GM18867 (cell line): ENCODE measurements around the gene TM2D3.

Experiments
- ATAC-seq: cut with Tn5 transposase; IDR thresholded peaks from one replicate; pipeline ENCODE4 v1.9.1; 2021; ENCODE audit warnings: mild to moderate bottlenecking, moderate library complexity; ENCODE audit not compliant: unreplicated experiment

TM2D3 gene

DNA sequence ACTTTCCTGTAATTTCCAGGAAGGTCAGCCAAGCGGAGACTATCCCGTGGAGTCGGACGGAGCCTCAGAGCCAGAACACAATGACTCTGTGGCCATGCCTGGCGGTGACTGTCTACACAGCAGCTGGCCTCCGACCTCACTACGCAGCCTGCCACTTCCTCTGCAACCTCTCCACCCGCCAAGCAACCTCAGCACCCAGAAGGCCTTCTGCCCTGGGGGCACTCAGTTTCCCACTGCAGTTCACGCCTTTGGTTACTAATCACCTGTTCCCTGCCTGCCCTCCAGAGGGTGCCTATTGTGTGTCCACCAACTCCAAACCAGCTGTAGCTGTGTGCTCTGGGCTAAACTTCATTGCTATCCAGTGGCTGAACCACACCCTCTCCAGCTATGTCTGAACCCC is 44.0 kb downstream of the TM2D3 start:
- no peak for ATAC-seq

DNA sequence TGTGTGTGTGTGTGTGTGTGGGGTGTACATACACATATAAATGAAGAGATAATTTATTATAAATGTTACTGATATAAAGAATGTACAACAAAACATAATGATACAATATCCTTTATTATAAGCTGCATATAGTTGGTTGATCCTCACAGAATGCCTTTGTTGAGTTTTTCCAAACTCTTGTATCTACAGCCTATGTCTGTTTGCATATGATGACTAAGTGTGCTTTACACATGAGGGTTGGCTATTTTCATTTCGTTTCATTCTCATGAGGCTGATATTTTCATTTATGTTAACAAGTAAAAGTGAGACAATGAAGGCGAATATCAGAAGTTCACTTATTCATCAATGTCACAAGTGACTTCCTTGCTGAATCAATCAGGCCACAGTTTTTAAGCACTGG is 45.1 kb downstream of the TM2D3 start:
- no peak for ATAC-seq

DNA sequence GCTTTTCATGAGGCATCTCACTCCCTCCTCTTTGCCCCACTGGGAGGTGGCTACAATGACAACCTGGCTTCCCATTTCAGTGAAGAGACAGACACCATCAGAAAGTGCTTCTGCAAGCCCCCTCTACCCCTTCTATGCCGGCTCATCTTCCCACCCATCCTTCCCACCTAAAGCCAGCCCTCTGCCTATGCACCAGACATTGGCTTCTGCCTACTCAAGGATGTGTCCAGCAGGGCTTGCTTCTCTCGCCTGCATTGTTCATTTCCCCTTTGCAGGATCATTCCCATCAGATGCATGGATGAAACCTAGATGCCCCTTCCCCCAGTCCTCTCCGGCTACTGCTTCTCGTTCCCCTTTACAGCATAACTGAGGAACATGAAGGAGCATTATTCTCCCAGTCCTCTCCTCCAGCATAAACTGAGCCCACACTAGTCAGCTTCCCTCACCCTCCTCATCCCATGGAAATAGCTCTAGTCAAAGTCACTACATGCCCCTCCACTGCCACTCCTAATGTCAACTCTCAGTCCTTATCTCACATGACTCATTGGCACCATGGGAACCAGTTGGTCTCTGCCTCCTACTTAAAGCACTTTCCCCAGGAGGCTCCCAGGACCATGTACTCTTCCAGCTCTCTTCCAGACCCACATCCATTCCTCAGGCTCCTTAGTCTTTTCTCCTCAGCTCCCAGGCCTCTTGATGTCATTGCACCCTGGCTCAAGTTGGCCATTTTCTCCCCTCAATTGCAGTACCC is 47.9 kb downstream of the TM2D3 start:
- no peak for ATAC-seq

DNA sequence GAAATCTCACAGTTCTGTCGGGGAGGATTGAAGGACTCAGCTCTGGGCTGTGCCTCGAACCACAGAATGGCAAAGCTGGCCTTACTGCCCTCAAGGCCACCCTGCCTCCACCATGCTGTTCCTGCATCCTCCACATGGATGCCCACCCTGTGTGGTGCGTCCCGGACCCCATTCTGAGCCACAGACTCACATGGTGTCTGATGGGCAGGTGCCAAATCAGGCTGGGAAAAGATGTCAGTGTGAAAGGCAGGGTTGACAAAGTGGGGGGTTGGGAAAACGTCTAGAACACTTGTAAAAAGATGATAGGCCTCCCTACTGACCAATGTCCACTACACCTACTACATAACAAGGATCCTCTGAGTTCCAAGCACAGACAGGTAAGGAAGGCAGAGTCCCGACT is 49.4 kb downstream of the TM2D3 start:
- ATAC-seq: no peak

DNA sequence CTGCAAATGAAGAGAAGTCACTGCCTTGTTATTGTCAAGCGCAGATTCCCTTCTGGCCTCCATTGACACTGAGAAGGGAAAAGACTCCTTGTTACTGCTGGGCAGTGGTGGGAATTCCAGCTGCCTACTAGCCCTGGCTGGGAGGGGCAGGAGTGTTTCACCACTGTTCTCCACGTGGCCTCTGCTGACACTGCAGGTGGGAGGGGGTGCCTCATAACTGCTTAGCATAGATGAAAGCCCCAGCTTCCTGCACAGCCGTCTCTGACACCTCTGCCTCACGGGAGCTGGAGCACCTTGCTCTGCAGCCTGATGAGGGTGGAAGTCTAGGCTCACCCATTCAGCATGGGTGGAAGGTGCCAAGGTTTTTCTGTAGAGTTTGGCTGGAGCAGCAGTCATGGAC is 52.1 kb downstream of the TM2D3 start:
- ATAC-seq: no peak

DNA sequence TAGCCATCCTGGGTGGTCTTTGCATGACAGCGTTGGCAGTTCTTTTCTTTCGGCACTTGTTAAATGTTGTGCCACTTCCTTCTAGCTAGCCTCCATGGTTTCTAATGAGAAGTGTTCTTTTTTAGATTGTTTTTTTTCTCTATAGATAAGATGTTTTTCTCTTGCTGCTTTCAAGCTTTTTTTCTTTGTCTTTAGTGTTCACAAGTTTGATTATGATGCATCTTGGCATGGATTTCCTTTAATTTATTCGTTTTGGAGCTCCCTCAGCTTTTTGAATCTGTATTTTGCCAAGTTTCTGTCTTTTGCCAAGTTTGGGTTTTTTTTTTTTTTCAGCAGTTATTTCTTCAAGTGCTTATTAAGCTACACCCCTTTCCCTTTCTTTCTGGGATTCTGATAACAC is 53.1 kb downstream of the TM2D3 start:
- no peak for ATAC-seq

DNA sequence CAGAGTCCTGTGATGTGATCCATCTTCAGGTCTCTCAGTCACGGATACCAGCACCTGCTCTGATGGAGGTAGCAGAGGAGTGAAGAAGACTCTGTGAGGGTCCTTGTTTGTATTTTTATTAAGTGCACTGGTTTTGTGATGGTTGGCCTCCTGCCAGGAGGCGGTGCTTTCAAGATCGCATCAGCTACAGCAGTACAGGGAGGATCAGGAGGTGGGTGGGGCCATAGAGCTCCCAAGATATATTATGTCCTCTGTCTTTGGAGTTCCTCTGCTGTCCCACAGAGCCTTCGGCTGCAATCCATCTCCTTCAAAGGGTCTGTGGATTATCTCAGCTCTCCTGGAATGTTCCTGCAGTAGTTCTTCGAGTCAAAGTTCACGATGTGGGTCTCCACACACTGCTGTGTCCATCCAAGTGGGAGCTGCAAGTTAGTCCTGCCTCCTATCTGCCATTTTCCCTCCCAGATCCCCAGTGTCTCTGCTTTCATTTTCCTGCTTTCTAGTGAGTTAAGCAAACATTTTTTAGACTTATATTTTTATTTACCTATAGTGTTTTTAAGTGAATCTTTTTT is 54.7 kb downstream of the TM2D3 start:
- ATAC-seq: no peak

DNA sequence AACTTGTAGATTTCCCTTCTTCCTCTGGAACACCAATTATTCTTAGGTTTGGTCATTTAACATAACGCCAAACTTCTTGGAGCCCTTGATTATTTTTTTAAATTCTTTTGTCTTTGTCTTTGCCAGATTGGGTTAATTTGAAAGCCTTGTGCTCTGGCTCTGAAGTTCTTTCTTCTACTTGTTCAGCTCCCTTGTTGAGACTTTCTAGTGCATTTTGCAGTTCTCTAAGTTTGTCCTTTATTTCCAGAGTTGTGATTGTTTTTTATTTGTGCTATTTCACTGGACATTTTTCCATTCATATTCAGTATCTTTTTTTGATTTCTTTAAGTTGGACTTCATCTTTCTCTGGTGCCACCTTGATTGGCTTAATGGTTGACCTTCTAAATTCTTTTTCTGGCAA is 55.5 kb downstream of the TM2D3 start:
- no peak for ATAC-seq
